ENCODE data around the gene MSL2.
"Not testable (repeated sequence)": the region's sequence is repeated elsewhere in the genome, so short reads cannot be mapped to it uniquely, and the experiment has no call there.

The MSL2 gene, protein sequence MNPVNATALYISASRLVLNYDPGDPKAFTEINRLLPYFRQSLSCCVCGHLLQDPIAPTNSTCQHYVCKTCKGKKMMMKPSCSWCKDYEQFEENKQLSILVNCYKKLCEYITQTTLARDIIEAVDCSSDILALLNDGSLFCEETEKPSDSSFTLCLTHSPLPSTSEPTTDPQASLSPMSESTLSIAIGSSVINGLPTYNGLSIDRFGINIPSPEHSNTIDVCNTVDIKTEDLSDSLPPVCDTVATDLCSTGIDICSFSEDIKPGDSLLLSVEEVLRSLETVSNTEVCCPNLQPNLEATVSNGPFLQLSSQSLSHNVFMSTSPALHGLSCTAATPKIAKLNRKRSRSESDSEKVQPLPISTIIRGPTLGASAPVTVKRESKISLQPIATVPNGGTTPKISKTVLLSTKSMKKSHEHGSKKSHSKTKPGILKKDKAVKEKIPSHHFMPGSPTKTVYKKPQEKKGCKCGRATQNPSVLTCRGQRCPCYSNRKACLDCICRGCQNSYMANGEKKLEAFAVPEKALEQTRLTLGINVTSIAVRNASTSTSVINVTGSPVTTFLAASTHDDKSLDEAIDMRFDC

GRCh38 chr3:136196064-136196400 lies at the start of gene MSL2:
Gene MSL2, minus strand, starts transcription at chr3:136196335. Its CDS starts 1,222 bp downstream, at chr3:136195113.
- DNase-seq = peak in 2 of 51 donors; percentile 76 to 86

- DNase-seq = no peak
Measured at GRCh38 chr3:136245691-136246090, 49.6 kb upstream of the MSL2 start.

DNA sequence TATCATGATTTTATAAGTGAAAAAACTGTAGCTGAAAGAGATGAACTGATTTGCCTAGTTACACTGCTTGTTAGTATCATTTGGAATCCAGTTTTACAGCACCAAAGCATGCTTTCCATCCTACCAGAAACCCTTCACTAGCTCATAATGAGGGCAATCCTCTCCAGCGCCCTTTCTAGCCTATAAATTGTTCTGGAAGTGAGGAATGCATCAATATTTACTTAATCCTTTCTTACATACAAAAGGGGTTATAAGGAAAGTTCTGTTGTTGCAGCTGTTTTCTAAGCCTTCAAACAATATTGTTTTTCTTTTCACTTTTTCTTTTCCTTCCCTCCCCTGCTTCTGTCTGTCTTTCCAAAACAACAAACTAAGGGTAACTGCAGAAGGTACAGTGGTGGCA lies 43.0 kb upstream of the MSL2 start:
- no peak for DNase-seq

DNA sequence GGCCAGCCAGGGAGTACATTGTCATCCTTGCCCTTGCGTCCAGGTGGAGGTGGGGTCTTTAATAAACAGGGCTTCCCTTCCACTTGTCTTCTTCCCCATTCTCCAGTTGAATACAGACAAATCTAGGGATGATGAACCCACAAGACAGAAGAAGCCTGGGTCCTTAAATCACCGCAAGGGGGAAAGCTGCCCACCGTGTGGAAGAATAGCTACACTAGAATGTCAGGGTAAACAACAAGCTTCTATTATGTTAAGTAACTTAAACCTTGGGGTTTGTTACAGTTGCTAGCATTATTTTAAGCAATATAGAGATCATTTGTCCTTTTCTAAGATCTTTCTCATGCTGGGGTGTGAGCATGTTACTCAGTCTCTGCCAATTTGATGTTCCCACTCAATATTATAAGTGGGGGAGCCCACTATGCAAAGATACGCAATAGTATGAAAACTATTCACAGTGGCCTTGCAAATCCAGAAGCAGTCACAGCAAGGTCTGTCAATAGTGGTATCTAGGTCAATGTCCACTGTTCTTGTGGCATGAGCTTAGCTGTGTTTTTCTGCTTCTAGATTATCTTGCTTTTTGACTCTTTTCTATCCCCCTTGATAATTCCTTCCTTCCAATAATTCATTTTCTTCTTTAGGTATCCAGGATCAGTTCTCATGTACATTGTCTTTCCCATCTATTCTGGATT lies 42.0 kb upstream of the MSL2 start:
- no peak for DNase-seq

- no peak for DNase-seq
Measured at GRCh38 chr3:136237103-136237502, 41.0 kb upstream of the MSL2 start.

- no peak for DNase-seq
Measured at GRCh38 chr3:136236109-136236508, 40.0 kb upstream of the MSL2 start.

GRCh38 chr3:136235545-136235944 lies 39.4 kb upstream of the MSL2 start:
- no peak for DNase-seq

DNA sequence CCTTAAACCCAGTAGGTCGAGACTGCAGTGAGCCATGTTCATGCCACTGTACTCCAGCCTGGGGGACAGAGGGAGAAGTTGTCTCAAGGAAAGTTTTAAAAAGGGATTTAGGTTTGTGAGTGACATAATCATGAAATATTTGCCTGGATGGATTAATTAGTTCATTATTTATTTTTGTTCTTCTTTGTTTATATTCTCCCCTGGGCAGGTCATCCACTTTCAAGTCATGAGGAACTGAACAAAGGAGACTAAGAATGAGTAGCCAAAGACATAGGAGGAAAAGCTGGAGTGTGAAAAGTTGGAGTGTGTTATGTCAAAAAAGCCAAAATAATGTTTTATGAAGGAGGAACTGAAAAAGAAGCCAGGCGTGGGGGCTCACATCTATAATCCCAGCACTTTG lies 36.3 kb upstream of the MSL2 start:
- DNase-seq = no peak

DNA sequence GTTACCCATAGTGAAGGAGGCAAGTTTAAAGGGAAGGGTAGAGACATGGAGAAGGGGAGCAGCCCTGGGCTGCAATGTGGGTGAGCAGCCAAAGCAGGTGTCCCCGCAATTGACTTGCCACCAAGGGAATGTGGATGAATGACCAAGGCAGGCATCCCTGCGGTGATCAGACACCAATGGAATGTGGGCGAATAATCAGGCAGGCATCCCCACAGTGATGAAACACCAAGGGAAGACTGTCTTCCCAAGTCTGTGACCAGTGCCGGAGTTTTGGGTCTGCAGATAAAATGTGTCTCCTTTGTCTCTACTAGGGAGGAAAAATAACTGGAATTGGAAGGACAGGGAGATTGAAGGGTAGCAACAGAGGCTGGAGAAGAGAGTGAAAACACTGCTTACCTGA lies 26.6 kb upstream of the MSL2 start:
- DNase-seq = not testable (repeated sequence)

- DNase-seq = no peak
Measured at GRCh38 chr3:136211547-136211946, 15.4 kb upstream of the MSL2 start.

DNA sequence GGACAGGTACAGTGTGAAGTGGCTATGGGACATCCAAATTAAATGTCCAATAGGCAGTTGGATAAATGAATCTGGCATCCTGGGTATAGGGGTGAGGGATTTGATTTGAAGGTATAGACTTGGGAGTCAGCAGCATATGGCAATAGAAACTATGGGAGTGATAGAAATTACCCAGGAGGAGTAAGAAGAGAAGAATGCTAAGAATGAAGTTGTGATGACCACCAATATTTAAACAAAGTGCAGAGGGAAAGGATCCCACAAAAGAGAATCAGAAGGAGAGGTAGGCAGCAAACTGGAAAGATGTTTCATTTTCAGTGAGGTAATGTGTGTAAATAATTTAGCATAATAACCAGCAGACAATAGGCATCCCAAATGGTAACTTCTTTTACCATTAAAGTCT lies 13.8 kb upstream of the MSL2 start:
- no peak for DNase-seq

DNA sequence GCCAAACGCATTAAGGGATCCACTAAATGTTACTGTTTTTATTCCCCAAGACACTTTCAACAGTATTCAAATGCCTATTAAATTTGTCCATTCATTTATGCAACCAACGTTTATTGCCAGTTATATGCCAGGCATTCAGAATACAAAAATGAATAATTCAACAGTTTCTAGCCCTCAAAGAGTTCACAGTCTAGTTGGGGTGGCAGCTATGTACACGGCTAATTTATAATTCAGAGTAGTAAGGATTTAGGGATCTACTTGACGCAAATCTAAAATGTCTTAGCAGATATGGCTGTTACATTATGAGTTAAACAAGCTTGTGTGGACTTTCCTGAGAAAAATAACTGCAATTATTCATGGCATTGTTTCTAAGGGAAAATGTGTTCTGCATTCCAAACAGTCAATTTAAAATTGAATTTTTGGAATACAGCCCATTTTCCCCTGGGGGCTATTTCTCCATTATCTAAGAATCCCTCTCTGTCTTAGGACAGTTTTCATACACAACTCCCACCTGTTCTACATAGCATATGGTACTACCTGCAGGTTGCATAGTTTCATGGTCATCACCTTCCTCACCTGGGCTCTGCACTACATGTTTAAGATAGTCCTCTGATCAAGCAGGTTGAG lies 11.5 kb upstream of the MSL2 start:
- no peak for DNase-seq

- DNase-seq = not testable (repeated sequence)
Measured at GRCh38 chr3:136199219-136199618, 3.1 kb upstream of the MSL2 start.

DNA sequence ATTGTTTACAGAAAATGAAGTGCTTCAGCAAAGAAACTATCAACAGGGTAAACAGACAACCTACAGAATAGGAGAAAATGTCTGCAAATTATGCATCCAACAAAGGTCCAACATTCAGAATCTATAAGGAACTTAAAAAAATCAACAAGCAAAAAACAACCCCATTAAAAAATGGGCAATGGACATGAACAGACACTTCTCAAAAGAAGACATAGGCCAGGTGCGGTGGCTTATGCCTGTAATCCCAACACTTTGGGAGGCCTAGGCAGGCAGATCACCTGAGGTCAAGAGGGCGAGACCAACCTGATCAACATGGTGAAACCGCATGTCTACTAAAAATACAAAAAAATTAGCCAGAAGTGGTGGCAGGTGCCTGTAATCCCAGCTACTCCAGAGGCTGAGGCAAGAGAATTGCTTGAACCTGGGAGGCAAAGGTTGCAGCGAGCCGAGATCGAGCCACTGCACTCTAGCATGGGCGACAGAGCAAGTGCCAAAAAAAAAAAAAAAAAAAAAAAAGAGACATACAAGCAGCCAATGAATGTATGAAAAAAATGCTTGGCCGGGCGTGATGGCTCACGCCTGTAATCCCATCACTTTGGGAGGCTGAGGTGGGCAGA lies 2.4 kb upstream of the MSL2 start:
- not testable (repeated sequence) for DNase-seq

DNA sequence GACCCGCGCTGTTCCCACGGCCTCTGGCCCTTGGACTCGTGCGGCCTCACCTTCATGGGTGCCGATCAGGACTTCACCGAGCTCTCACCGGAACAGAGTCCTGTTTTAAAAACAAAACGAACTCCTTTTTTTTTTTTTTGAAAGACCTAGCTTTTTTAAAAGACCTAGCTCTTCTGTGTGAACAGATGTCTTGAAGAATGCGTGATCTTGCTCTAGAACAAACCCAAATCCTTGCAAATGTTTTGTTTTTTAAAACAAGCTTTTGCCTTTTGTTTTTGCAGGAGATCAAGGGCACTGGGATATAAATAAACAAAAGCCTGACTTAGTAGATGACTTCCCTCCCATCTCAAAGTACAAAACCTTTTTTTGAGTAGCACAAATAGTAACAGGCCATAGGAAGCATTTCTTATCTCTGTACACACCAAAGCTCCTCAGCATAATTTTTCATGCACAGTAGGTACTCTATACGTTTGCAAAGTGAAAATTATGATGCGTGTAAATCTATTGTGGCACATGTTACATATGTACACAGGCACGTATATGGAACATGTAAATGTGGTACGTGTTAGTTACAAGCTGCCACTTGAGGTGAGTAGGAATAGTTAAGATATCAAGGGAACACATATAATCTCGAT lies 1.1 kb upstream of the MSL2 start:
- peak in 1 of 51 donors; percentile 25 for DNase-seq

DNA sequence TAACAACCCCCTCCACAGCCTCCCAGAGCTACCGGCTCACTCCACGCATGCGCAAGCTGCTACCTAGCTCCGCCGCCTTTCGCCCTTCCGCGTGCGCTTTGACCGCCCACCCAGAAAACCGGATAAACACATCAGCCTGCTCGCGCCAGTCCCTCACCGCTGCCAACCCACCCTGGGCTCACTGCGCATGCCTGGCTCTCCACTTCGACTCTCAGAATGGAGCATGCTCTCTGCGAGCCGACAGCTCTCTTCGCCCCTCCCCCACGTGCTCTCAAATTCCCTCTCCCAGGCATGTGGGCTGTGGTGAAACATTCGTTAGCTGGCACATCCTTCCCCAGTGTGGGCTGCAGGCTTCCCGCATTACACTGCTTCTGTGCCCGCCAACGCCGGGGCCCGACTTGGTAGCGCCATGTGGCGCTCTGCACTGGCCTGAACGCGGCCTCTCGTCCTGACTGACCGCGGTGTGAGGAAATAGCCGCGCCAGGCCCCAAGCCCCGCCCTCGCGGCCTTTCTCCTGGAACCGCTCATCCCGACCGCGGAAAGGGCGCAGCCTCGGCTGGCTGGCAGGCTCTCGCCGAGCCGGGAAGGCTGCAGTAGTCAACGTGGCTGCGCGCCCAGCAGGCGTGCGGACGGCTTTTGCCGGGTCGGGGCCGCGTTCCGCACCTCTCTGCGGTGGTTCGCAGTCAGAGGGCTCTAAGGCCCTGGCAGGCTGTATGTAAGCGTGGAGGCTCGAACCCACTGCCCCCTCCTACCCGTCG lies 445 bp upstream of the MSL2 start:
- peak; percentile 85 to 100 (median 96) for DNase-seq

- peak in 50 of 51 donors; percentile 32 to 92 (median 76) for DNase-seq
Measured at GRCh38 chr3:136195258-136196063, 674 bp downstream of the MSL2 start.

DNA sequence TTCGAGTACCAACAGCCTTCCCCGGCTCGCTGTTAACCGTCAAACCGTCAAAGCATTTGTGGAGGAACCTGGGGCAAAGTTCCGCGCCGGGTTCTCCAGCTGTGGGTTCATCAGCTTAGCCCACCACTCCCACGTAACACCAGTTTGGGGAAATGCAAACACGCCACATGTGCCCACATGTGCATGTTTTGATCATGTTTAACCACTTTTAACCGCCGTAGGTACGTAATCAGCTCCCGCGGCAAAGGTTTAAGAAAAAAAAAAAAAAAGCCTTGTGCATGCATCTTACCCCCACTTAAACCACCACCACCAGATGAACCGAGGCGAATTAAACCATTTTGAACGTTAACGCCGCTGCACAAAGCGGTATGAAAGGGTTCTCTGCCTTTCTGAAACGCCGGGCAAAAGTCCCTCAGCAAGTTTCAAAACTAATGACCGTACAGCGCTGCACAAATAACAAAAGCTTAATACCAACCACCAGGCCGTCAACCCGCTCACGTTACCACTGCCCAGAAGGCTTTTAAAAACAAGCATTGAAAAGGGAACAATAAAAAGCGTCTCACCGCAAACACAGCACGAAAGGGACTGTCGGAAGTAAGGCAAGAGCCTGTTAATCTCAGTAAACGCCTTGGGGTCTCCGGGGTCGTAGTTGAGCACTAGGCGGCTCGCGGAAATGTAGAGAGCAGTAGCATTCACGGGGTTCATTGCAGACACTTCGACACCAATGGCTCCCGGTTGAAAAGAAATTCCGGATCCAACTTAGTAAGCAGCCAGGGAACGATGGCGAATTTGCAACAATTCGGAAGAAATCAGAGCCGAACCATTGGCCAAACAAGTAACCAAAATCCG lies 1.5 kb downstream of the MSL2 start:
- peak in 16 of 51 donors; percentile 1 to 53 (median 13) for DNase-seq
